OCI-LY7 (cell line): ENCODE measurements around the gene RETREG1. TPM values are rescaled to one million over a fixed set of nuclear protein-coding genes. Genes with fewer than 3 reads are reported as not detected.

Source experiments
- BruUV-seq: library from RNA; stranded (reverse); fragments of 400-500 nt; replicated peaks from 2 replicates; lab custom pipeline; 2021; lab: Mats Ljungman, UMichigan
- CTCF ChIA-PET: fragments of 300-600 bp; sonication (Branson Sonifier 250); formaldehyde crosslinking; loops from one replicate; lab custom pipeline; 2022; ENCODE audit warnings: antibody characterized with exemption; ENCODE audit not compliant: unreplicated experiment; lab: Charles Lee
- POLR2A ChIA-PET: fragments of 300-600 bp; sonication (Branson Sonifier 250); formaldehyde crosslinking; loops from one replicate; lab custom pipeline; 2022; ENCODE audit warnings: antibody characterized with exemption; lab: Charles Lee
- DNase-seq: peaks from one replicate; pipeline ENCODE4 v3.0.0-alpha.2; 2015; ENCODE audit warnings: low spot score
- H2AFZ ChIP-seq: fragments of 200-600 bp; sonication (generic), shearing (Covaris generic); 2 replicates; pipeline ENCODE4 v1.6.1; 2014; ENCODE audit warnings: mild to moderate bottlenecking, antibody characterized with exemption, low read length, moderate library complexity
- H3K27ac ChIP-seq: fragments of 200-600 bp; sonication (generic); 2 replicates; pipeline ENCODE4 v1.5.1; 2014; ENCODE audit warnings: mixed run types, low read depth, mild to moderate bottlenecking, moderate library complexity, low read length, inconsistent platforms; ENCODE audit not compliant: poor library complexity, severe bottlenecking
- H3K36me3 ChIP-seq: fragments of 200-600 bp; sonication (generic); 2 replicates; pipeline ENCODE4 v1.6.1; 2014; ENCODE audit warnings: mild to moderate bottlenecking, antibody characterized with exemption, low read length, moderate library complexity, mixed read lengths; ENCODE audit not compliant: insufficient read depth
- H3K4me1 ChIP-seq: fragments of 200-600 bp; sonication (generic); 2 replicates; pipeline ENCODE4 v1.5.1; 2014; ENCODE audit warnings: mild to moderate bottlenecking, low read length; ENCODE audit not compliant: insufficient read depth, poor library complexity, severe bottlenecking
- H3K4me2 ChIP-seq: fragments of 200-600 bp; sonication (generic); 2 replicates; pipeline ENCODE4 v1.6.1; 2014; ENCODE audit warnings: mild to moderate bottlenecking, low read length
- H3K4me3 ChIP-seq: fragments of 200-600 bp; sonication (generic); 2 replicates; pipeline ENCODE4 v1.5.1; 2014; ENCODE audit warnings: mild to moderate bottlenecking, low read depth, low read length; ENCODE audit not compliant: poor library complexity, severe bottlenecking
- H3K79me2 ChIP-seq: fragments of 200-600 bp; sonication (generic); 2 replicates; pipeline ENCODE4 v1.6.1; 2016; ENCODE audit warnings: low read depth, mild to moderate bottlenecking, low read length, moderate library complexity, mixed read lengths; ENCODE audit not compliant: insufficient read depth
- H3K9me2 ChIP-seq: fragments of 200-600 bp; sonication (generic); 2 replicates; pipeline ENCODE4 v1.6.1; 2016; ENCODE audit warnings: mild to moderate bottlenecking, low read length, mixed read lengths; ENCODE audit not compliant: insufficient read depth
- H3K9me3 ChIP-seq: fragments of 200-600 bp; sonication (generic); 2 replicates; pipeline ENCODE4 v1.6.1; 2014; ENCODE audit warnings: mild to moderate bottlenecking, mixed run types, low read length, mixed read lengths
- H4K20me1 ChIP-seq: fragments of 200-600 bp; sonication (generic); 2 replicates; pipeline ENCODE4 v1.6.1; 2014; ENCODE audit warnings: mild to moderate bottlenecking, antibody characterized with exemption, low read length, moderate library complexity, mixed read lengths; ENCODE audit not compliant: insufficient read depth
- CTCF ChIP-seq: fragments of 200-600 bp; sonication (generic); conservative IDR thresholded peaks from 2 replicates; pipeline ENCODE4 v1.5.1; 2014; ENCODE audit warnings: mild to moderate bottlenecking, antibody characterized with exemption, low read length, moderate library complexity, mixed read lengths
- EZH2phosphoT487 ChIP-seq: fragments of 200-600 bp; sonication (generic); IDR thresholded peaks from 2 replicates; pipeline ENCODE4 v1.6.1; 2018; ENCODE audit warnings: low read depth, borderline replicate concordance, mild to moderate bottlenecking, mixed run types, antibody characterized with exemption, low read length, moderate library complexity, mixed read lengths
- intact Hi-C: fragments of 100-400 bp; cut with micrococcal nuclease; formaldehyde crosslinking; loops from one replicate; pipeline ENCODE4 v1.10.0; 2022; ENCODE audit not compliant: unreplicated experiment
- total RNA-seq, 2 experiments: library from RNA; depleted of rRNA in 1 of 2; stranded (reverse); fragments of >200 nt in 1 of 2; shearing (Covaris generic) in 1 of 2; gene quantifications; 2 replicates each; pipeline ENCODE4 v1.2.3, GENCODE V29; 2014 to 2022

The RETREG1 gene
- total RNA-seq, 2 experiments from 2014 or later, result 2.4 to 2.6 TPM

DNA sequence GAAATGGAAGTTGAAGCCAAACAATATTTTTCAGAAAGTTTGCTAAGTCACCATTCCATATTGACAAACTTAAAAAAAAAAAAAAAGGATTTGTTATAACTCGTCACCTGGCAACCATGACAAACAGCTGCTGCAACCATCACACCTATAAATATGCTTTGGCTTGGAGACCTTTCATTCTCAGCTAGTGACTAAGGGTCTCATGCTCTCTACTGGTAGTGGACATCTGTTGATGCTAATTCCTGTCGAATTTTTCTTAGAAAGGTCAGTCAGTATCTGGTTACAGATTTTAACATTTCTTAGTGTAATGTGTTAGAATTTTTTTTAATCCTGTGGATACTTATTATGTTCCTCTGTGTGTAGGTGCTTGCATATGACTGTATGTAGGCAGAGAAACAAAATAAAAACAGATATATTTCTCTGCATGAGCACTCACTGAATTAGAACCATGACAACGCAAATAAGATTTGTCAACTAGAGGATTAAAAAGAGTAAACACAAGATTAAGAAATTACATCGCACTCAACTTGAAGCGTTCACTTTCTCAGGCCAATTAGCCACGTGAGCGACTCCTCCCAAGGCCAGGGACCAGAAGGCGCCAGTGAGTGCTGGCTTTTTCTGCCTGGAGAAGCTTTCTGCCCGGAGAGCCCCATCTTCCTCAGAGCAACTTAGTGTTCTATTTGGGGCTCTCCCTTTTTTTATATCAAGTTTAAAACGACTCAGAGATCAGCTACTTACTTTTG, 124.2 kb downstream of the RETREG1 start:
- POLR2A ChIA-PET, result no interaction called here
- peaks cover 19% of the 10 kb centered on the region for H3K9me3 ChIP-seq
- no peak overlapping the region for H3K27ac ChIP-seq
- intact Hi-C loops, result no loop called here
- no TSS peak for BruUV-seq
- DNase-seq, result no peak
- H3K4me2 ChIP-seq, result no peak overlapping the region
- no peaks in the 10 kb centered on the region for H3K9me2 ChIP-seq
- CTCF ChIA-PET, result no interaction called here
- H2AFZ ChIP-seq, result no peak overlapping the region
- no peak overlapping the region for H3K4me3 ChIP-seq
- H3K36me3 ChIP-seq, result no peaks in the 10 kb centered on the region
- no peaks in the 10 kb centered on the region for H3K79me2 ChIP-seq
- H3K4me1 ChIP-seq, result no peaks in the 10 kb centered on the region
- no peaks in the 10 kb centered on the region for H4K20me1 ChIP-seq
- TF ChIP-seq CTCF, result no peak

GRCh38 chr5:16490911-16491310, 125.9 kb downstream of the RETREG1 start:
- no peak overlapping the region for H2AFZ ChIP-seq
- no peaks in the 10 kb centered on the region for H3K79me2 ChIP-seq
- TF ChIP-seq CTCF (no peak), EZH2phosphoT487 (no peak)
- no peaks in the 10 kb centered on the region for H3K4me1 ChIP-seq
- H3K9me2 ChIP-seq, result no peaks in the 10 kb centered on the region
- POLR2A ChIA-PET, result interaction anchor here (0.8 to 1.4 kb wide), 2 partner anchors 8 to 58 kb away, joined by 3 to 4 read pairs; no protein-coding TSS in a partner anchor
- H3K4me3 ChIP-seq, result no peak overlapping the region
- no peaks in the 10 kb centered on the region for H3K36me3 ChIP-seq
- no peak overlapping the region for H3K27ac ChIP-seq
- BruUV-seq, result no TSS peak
- CTCF ChIA-PET, result no interaction called here
- H3K9me3 ChIP-seq, result peaks cover 16% of the 10 kb centered on the region
- no peak overlapping the region for H3K4me2 ChIP-seq
- no peak for DNase-seq
- intact Hi-C loops, result no loop called here
- H4K20me1 ChIP-seq, result no peaks in the 10 kb centered on the region

DNA sequence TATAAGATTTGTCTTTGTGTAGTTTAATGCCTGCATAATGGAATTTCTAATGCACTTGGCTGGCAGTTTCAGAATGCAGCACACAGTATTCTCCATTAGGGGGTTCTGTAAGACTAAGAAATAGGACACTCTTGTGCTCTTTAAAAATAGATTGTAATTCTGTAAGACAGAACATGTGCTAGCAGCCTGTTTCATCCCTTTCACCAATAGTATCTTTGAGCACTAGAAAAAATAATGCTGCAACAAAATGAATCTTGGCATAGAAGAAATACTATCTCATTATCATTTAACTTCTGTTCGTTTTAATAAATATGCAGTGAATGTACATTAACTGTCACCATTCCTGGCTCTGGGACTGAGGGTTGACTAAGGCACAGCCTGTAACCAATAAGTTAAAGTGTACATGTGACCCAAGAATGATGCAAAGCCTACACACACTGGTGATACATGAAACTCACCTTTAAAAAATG, 127.4 kb downstream of the RETREG1 start:
- no peaks in the 10 kb centered on the region for H3K79me2 ChIP-seq
- H3K4me2 ChIP-seq, result no peak overlapping the region
- TF ChIP-seq EZH2phosphoT487 (no peak), CTCF (peak; percentile 78)
- CTCF ChIA-PET, result no interaction called here
- no peaks in the 10 kb centered on the region for H4K20me1 ChIP-seq
- H2AFZ ChIP-seq, result no peak overlapping the region
- H3K4me1 ChIP-seq, result no peaks in the 10 kb centered on the region
- peak; percentile 27 for DNase-seq
- 0 out of 2 replicates have a peak, but pooled peaks cover 2% of the 10 kb centered on the region for H3K9me3 ChIP-seq
- no peaks in the 10 kb centered on the region for H3K9me2 ChIP-seq
- no peak overlapping the region for H3K4me3 ChIP-seq
- intact Hi-C loops, result loop anchor here (2.0 to 5.0 kb wide), 2 partner anchors 63 to 643 kb away; no protein-coding TSS in a partner anchor
- H3K27ac ChIP-seq, result no peak overlapping the region
- H3K36me3 ChIP-seq, result no peaks in the 10 kb centered on the region
- POLR2A ChIA-PET, result interaction anchor here (1.4 kb wide), 1 partner anchor 9 kb away, joined by 4 read pairs; no protein-coding TSS in a partner anchor
- BruUV-seq, result no TSS peak
